Kidney (tissue), 14 donors: ENCODE data around the gene BBOX1. TPM values are rescaled to one million over a fixed set of nuclear protein-coding genes. Genes with fewer than 3 reads are reported as not detected.
"Not testable (repeated sequence)": the region's sequence is repeated elsewhere in the genome, so short reads cannot be mapped to it uniquely, and the experiment has no call there.

Experiments used
- DNase-seq, 5 donors: peaks; one replicate each; pipeline ENCODE4 v3.0.0-alpha.2; 2013 to 2020
- FAIRE-seq: peaks from 2 replicates; lab custom pipeline; 2012; peaks lifted over from hg19 to GRCh38; lab: Jason Lieb, UNC
- H3K27ac ChIP-seq, 2 donors: one replicate each; pipeline ENCODE4 v1.7.0; 2013; ENCODE audit warnings: low read depth in 2 of 2, low read length in 2 of 2, inconsistent platforms in 1 of 2
- H3K27me3 ChIP-seq: one replicate; pipeline ENCODE4 v1.7.1; 2013; ENCODE audit warnings: low read length, inconsistent platforms; ENCODE audit not compliant: control insufficient read depth, insufficient read depth
- H3K36me3 ChIP-seq, 3 donors: one replicate each; pipeline versions ENCODE4 v1.7.0 to v1.7.1; 2013; ENCODE audit warnings: low read length in 3 of 3, control low read depth in 1 of 3, inconsistent platforms in 1 of 3; ENCODE audit not compliant: insufficient read depth in 3 of 3, control insufficient read depth in 2 of 3
- H3K4me1 ChIP-seq, 3 donors: one replicate each; pipeline versions ENCODE4 v1.7.0 to v1.7.1; 2013; ENCODE audit warnings: low read length in 3 of 3, inconsistent platforms in 1 of 3, low read depth in 1 of 3; ENCODE audit not compliant: control insufficient read depth in 2 of 3, insufficient read depth in 2 of 3
- H3K4me3 ChIP-seq, 3 donors: one replicate each; pipeline versions ENCODE4 v1.7.0 to v1.8.1; 2013; ENCODE audit warnings: low read length in 3 of 3, control low read depth in 1 of 3, inconsistent platforms in 1 of 3
- H3K9ac ChIP-seq, 3 donors: one replicate each; pipeline versions ENCODE4 v1.7.0 to v1.7.1; 2013; ENCODE audit warnings: low read length in 3 of 3, control low read depth in 1 of 3, inconsistent platforms in 1 of 3
- H3K9me3 ChIP-seq, 3 donors: one replicate each; pipeline versions ENCODE4 v1.7.0 to v1.7.1; 2013; ENCODE audit warnings: low read length in 3 of 3, control low read depth in 1 of 3, inconsistent platforms in 1 of 3; ENCODE audit not compliant: control insufficient read depth in 2 of 3, insufficient read depth in 1 of 3
- CTCF ChIP-seq: IDR thresholded peaks from 3 replicates; pipeline ENCODE4 v1.5.1; 2012; ENCODE audit warnings: mild to moderate bottlenecking, moderate library complexity, borderline replicate concordance; ENCODE audit not compliant: insufficient read depth; ENCODE audit errors: extremely low read depth
- intact Hi-C: fragments of 100-400 bp; cut with DNase I; formaldehyde crosslinking; loops from one replicate; pipeline ENCODE4 v1.11.1; 2022
- polyA plus RNA-seq: library from polyadenylated mRNA; stranded (reverse); fragments of 350-450 nt; fragmentation: Illumina TruSeq; extraction: RNeasy Lipid Tissue Mini Kit (QIAGEN cat#74804); gene quantifications from one replicate; pipeline ENCODE4 v1.2.3, GENCODE V29; 2014; ENCODE audit warnings: low read depth, low replicate concordance; ENCODE audit not compliant: insufficient read depth
- total RNA-seq: library from RNA; stranded (reverse); fragmentation: NEBNext Ultra II Directional; extraction: Animal tissue kit (Norgen Biotek cat#: 25700); gene quantifications from one replicate; pipeline ENCODE4 v1.2.1, GENCODE V29; 2021
- donor health status: control.
- donor health status: control.
- donor health status: control.
- donor health status: control.
- donor health status: control.
- donor health status: DM: yes; HTN: yes; CAD: no.
- donor health status: Normal renal cell carcinoma (clear cell type).

BBOX1 gene
- total and polyA plus RNA-seq, 2 donors from 2014 or later = 159 to 414 TPM

- TF ChIP-seq CTCF = no peak
- intact Hi-C loops = no loop called here
- FAIRE-seq = no peak
- no peaks in the 10 kb centered on the region for H3K27me3 ChIP-seq
- DNase-seq = no peak
- H3K36me3 ChIP-seq = no peaks in the 10 kb centered on the region
- no peak overlapping the region for H3K9ac ChIP-seq
- H3K9me3 ChIP-seq = no peaks in the 10 kb centered on the region
- peaks cover 0 to 8% (median 0%) of the 10 kb centered on the region in 3 donors for H3K4me1 ChIP-seq
- no peak overlapping the region for H3K4me3 ChIP-seq
- no peak overlapping the region for H3K27ac ChIP-seq
Observed at GRCh38 chr11:26997378-26997777, 43.2 kb upstream of the BBOX1 start.

DNA sequence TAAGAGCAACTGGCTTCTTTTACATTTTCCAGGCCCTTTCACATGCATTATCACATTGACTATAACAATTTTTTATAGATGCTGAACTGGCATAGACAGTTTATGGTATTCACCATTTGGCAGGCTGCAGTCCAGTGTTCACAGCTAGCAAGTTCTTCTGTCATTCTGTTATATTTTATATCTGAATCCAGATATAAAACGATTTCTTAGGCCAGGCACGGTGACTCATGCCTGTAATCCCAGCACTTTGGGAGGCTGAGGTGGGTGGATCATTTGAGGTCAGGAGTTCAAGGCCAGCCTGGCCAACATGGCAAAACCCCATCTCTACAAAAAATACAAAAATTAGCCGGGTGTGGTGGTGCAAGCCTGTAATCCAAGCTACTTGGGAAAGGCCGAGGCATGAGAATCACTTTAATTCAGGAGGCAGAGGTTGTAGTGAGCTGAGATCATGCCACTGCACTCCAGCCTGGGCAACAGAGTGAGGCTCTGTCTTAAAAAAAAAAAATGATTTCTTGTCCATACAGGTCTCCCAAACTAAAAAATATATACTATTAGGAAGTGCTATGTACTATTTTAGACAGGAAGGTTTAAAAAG, 39.4 kb upstream of the BBOX1 start:
- H3K27me3 ChIP-seq, FAIRE-seq: not testable (repeated sequence)

GRCh38 chr11:27002431-27002830, 38.2 kb upstream of the BBOX1 start:
- intact Hi-C loops = no loop called here
- no peaks in the 10 kb centered on the region for H3K27me3 ChIP-seq
- H3K27ac ChIP-seq = no peak overlapping the region
- H3K4me1 ChIP-seq = no peaks in the 10 kb centered on the region
- H3K9me3 ChIP-seq = no peaks in the 10 kb centered on the region
- TF ChIP-seq CTCF = no peak
- H3K4me3 ChIP-seq = no peak overlapping the region
- FAIRE-seq = no peak
- no peak for DNase-seq
- H3K9ac ChIP-seq = no peak overlapping the region
- no peaks in the 10 kb centered on the region for H3K36me3 ChIP-seq

More for the DNA sequence above, 39.4 kb upstream of the BBOX1 start:
- H3K9me3 ChIP-seq, intact Hi-C loops, H3K36me3 ChIP-seq, H3K4me3 ChIP-seq, H3K4me1 ChIP-seq, H3K9ac ChIP-seq, DNase-seq, H3K27ac ChIP-seq: not testable (repeated sequence)

DNA sequence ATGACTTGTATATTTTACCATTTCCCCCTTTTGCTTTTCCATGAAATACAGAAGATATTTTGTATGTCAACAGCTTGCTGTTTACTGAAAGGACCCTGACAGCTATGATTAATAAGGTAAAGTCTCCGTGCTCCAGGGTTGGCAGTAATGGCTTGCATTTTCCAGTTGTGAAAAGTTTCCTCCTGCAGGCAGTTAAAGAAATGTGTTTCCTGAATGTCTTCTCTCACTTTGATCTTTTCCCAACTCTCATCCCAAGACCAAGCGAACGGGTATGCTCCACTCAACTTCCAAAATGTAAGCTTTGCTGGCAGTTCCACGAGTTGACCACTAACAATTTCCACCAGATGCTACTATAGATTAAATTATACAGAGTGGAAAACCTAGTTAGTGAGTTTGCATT, 37.8 kb upstream of the BBOX1 start:
- Histone ChIP-seq H3K9me3 (no peaks in the 10 kb centered on the region), H3K36me3 (no peaks in the 10 kb centered on the region), H3K27ac (no peak overlapping the region), H3K9ac (no peak overlapping the region), H3K4me1 (no peaks in the 10 kb centered on the region), H3K27me3 (no peaks in the 10 kb centered on the region), H3K4me3 (no peak overlapping the region)
- FAIRE-seq (no peak), DNase-seq (peak in 1 of 5 donors; percentile 31)
- TF ChIP-seq CTCF = no peak
- intact Hi-C loops = no loop called here
